HG03432 (cell line): ENCODE data around the gene DDX10.
"Not testable (repeated sequence)": the region's sequence is repeated elsewhere in the genome, so short reads cannot be mapped to it uniquely, and the experiment has no call there.

Experiments used
- ATAC-seq: cut with Tn5 transposase; IDR thresholded peaks from one replicate; pipeline ENCODE4 v1.9.1; 2021; ENCODE audit warnings: mild to moderate bottlenecking, moderate library complexity; ENCODE audit not compliant: unreplicated experiment

DDX10 gene

GRCh38 chr11:108664730-108665525, at the start of gene DDX10:
Gene DDX10 (plus strand): TSS chr11:108665069. CDS start chr11:108665154, 85 bp downstream.
- peak; percentile 88 for ATAC-seq

GRCh38 chr11:108616549-108616948, 48.3 kb upstream of the DDX10 start:
- ATAC-seq = no peak

- ATAC-seq = no peak
Observed at GRCh38 chr11:108617055-108617454, 47.8 kb upstream of the DDX10 start.

DNA sequence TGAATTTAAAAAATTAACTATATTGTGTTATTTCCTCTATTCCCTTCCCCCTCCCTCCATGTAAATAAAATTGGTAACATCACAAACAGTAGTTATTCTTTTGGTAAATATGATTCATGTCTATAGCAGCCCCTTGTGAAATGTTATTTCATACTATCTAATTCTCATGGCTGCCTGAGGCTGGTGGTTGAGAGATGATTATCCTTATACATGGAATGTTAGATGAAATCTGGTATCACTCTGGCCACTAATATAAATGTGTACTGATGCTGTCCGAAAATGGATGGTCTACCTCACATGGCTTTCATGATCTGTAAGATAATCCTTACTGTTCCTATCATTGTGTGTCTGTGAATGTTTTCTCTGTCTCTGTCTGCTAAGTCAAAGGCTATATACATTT, 46.3 kb upstream of the DDX10 start:
- no peak for ATAC-seq

DNA sequence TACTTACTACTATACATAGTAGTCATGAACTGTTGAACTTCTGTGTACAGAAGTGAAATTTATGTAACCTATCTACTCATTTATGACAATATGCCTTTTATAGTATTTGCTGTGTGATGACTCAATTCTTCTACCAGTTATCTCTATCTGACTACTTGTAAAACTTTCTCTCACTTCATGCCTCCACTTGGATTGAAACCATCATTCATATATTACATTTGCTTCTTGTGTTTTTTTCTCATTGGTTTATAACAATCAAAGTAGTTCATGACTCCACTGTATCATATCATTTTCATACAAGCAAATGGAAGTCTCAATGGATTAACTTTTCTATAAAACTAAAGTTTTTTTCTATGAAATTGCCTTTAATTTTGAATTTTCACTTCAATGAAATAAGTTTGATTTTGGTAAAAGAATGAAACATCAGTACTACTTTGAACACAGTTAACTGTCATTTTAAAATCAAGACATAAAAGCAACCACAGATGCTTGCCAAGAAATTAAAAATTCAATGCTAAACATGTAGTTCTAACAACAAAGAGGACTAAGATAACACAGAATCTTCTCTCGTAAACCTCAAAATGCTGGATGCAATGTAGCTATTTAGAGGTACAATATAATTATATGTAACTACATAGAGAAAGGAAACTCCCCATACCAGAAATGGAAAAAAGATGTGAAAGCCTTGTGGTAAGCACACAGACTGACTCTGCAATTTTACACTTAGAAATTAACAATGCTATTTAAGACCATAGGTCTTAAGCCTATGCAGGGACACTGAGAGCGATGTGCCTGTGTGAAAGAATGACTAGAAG, 43.7 kb upstream of the DDX10 start:
- ATAC-seq = peak; percentile 93

DNA sequence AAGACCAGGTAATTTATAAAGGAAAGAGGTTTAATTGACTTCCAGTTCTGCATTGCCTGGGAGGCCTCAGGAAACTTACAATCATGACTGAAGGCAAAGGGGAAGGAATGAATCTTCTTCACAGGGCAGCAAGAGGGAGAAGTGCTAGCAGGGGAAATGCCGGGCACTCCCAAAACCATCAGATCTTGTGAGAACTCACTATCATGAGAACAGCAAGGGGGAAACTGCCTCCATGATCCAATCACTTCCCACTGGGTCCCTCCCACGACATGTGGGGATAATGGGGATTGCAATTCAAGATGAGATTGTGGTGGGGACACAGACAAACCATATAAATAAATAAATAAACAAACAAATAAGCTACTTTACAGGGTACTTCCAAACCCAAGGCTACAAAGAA, 42.5 kb upstream of the DDX10 start:
- ATAC-seq = no peak

- ATAC-seq = no peak
Observed at GRCh38 chr11:108624196-108624925, 40.5 kb upstream of the DDX10 start.

- no peak for ATAC-seq
Observed at GRCh38 chr11:108628326-108628725, 36.5 kb upstream of the DDX10 start.

DNA sequence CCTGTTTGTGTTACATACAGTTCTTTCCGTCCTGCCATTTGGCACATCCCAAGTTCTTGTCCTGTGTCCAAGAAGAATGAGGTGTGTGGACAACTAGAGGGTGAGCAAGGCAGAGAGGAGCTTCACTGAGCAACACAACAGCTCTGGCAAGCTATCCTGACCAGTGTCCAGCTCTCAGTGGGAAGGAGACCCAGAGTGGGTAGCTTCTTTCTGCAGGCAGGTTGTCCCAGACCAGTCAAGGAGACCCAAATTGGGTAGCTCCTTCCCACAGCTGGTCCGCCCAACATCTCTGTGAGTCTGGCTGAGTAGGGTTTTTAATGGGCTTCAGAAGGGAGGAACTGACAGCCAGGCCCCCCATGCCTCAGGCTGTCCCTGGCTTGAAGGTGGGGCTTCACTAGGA, 36.1 kb upstream of the DDX10 start:
- no peak for ATAC-seq

GRCh38 chr11:108629274-108629673, 35.6 kb upstream of the DDX10 start:
- ATAC-seq = no peak

DNA sequence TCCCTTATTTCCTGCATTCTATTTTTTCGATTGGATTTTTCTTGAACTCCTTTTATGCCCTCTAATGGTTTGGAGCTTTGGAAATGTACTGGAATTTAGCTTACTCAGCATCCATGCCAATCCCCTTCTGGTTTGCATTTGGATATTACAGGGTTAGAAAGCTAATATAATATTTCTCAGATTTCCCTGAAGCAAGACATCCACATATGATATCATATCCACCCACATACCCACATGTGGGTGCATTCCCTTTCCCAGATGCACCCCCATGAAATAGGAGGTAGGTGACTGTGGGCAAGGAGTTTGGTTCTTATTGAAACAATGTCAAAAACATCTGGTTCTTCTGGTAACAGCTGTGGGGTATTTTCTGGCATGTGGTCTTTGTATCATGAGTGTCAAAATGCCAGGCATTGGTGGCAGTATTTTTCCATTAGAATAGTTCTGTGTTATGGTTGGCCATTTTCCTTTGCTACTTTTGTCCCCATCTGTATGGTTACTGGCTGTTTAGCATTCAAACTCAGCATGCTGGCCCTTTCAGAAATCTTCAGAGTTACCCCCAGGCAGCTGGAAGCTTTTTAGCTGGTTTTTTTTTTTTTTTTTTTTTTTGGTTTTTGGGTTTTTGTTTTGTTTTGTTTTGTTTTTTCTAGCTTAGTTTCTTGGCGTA, 32.7 kb upstream of the DDX10 start:
- no peak for ATAC-seq

DNA sequence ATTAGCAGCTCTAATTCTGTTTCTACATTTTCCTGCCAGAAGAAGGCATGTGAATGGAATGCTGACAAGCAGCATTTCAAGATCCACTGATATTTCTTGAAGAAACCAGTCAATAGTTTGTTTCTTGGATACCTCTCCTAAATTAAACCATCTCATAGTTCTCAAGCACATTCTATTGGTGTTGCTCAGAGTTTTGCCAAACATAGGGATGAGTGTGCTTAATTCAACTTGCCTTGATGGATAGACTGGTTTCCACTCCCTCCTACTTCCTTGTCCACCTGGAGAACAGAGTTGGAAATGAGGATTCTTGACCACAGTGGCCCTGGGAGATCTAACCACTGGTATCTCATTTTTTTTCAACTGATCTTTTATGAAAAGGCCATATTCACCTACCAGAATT, 29.8 kb upstream of the DDX10 start:
- no peak for ATAC-seq

- ATAC-seq = no peak
Observed at GRCh38 chr11:108636222-108636621, 28.6 kb upstream of the DDX10 start.

GRCh38 chr11:108639146-108639545, 25.7 kb upstream of the DDX10 start:
- ATAC-seq = no peak

- not testable (repeated sequence) for ATAC-seq
Observed at GRCh38 chr11:108641752-108642151, 23.1 kb upstream of the DDX10 start.

- ATAC-seq = no peak
Observed at GRCh38 chr11:108643974-108644373, 20.9 kb upstream of the DDX10 start.

DNA sequence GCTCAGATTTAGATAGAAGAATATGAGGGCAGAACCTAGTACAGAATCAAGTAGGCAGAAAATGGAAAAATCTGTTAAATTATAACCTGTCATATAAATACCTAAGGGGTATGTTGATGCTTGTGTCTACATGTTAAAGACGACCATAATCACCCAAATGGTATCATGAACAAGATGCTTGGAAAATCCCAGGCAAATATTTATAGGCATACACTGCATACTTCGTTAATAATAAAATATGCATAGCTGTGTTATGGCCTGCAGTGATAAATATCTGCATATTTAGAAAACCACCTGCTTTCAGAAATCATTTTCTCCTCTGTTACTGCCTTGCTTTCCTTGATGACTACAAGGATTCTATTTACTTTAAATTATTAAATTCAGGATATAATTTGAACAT, 18.9 kb upstream of the DDX10 start:
- no peak for ATAC-seq

GRCh38 chr11:108647387-108647700, 17.5 kb upstream of the DDX10 start:
- no peak for ATAC-seq

DNA sequence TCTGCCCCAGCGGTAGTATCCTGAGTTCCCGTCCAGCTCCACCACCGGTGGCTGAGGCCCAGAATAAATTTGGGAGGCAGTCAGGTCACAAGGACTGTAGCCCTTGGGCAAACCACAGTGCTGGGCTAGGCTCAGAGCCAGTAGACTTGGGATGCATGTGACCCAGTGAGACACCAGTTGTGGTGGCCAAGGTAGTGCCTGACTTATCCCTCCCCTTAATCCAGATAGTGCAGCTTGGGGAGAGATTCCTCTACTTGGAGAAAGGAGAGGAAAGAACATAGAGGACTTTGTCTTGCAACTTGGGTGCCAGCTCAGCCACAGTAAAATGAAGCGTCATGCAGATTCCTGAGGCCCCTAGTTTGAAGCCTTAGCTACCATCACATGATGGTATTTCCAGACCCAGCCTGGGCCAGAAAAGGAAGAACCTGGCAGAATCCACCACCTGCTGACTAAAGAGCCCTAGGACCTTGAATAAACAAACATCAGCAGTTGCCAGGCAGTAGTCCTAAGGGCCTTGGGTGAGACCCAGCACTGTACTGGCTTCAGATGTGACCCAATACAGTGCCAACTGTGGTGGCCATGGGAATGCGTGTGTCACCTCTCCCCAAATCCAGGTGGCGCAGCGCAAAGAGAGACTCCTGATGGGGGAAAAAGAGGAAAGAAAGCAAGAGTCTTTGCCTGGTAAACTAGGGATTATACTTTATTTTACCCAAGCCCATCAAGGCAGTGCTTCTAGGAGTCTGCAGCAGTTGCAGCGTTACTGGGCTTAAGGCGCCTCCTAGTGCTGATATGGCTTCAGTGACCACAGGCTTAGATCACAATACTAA, 17.0 kb upstream of the DDX10 start:
- peak; percentile 91 for ATAC-seq

DNA sequence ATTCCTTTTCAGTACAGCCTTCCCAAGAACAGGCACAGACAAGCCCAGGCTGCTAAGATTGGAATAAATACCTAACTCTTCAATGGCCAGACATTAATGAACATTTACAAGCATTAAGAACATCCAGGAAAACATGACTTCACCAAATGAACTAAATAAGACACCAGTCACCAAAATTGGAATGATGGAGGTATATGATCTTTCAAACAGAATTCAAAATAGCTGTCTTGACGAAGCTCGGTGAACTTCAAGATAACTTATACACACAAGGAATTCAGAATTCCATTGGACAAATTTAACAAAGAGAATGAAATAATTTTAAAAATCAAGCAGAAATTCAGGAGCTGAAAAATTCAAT, 16.4 kb upstream of the DDX10 start:
- ATAC-seq = no peak
